Measurements from ENCODE around the gene LRRIQ1.

The LRRIQ1 gene

GRCh38 chr12:84995641-84996040 lies 40.5 kb upstream of the LRRIQ1 start:
- H3K79me2 ChIP-seq (ENCODE audit: insufficient read depth, low read length) = no peaks in the 10 kb centered on the region
- H3K27ac ChIP-seq (ENCODE audit: low read depth, low read length) = no peak overlapping the region
- no peaks in the 10 kb centered on the region for H3F3A ChIP-seq (ENCODE audit: insufficient read depth)
- H3K27me3 ChIP-seq (ENCODE audit: low read length) = no peaks in the 10 kb centered on the region
- H2AFZ ChIP-seq (ENCODE audit: low read depth, low read length, severe bottlenecking) = no peak overlapping the region
- no peak overlapping the region for H3K4me2 ChIP-seq (ENCODE audit: low read depth, low read length, poor library complexity, severe bottlenecking)
- H3K36me3 ChIP-seq (ENCODE audit: low read length) = no peaks in the 10 kb centered on the region
- no peaks in the 10 kb centered on the region for H3K9me3 ChIP-seq (ENCODE audit: insufficient read depth, low read length)
- TF ChIP-seq, protein P1, sequence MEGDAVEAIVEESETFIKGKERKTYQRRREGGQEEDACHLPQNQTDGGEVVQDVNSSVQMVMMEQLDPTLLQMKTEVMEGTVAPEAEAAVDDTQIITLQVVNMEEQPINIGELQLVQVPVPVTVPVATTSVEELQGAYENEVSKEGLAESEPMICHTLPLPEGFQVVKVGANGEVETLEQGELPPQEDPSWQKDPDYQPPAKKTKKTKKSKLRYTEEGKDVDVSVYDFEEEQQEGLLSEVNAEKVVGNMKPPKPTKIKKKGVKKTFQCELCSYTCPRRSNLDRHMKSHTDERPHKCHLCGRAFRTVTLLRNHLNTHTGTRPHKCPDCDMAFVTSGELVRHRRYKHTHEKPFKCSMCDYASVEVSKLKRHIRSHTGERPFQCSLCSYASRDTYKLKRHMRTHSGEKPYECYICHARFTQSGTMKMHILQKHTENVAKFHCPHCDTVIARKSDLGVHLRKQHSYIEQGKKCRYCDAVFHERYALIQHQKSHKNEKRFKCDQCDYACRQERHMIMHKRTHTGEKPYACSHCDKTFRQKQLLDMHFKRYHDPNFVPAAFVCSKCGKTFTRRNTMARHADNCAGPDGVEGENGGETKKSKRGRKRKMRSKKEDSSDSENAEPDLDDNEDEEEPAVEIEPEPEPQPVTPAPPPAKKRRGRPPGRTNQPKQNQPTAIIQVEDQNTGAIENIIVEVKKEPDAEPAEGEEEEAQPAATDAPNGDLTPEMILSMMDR (IDR thresholded peaks at IDR 0.05; ENCODE audit: insufficient read depth, low read length, poor library complexity, severe bottlenecking) = no peak
- TF ChIP-seq EZH2phosphoT487 (conservative IDR thresholded peaks at IDR 0.05; ENCODE audit: low read length) = no peak
- H3K9me2 ChIP-seq (replicated peaks; ENCODE audit: insufficient read depth, low read length) = no peaks in the 10 kb centered on the region
- no peaks in the 10 kb centered on the region for H4K20me1 ChIP-seq (ENCODE audit: low read depth, low read length)
- no peak overlapping the region for H3K4me3 ChIP-seq (ENCODE audit: insufficient read depth, low read length, poor library complexity, severe bottlenecking)
- H3K9ac ChIP-seq (ENCODE audit: low read length) = no peak overlapping the region

GRCh38 chr12:84996759-84997158 lies 39.4 kb upstream of the LRRIQ1 start:
- H2AFZ ChIP-seq (ENCODE audit: low read depth, low read length, severe bottlenecking) = no peak overlapping the region
- no peaks in the 10 kb centered on the region for H4K20me1 ChIP-seq (ENCODE audit: low read depth, low read length)

GRCh38 chr12:84998341-84998740 lies 37.8 kb upstream of the LRRIQ1 start:
- Histone ChIP-seq H3F3A (ENCODE audit: insufficient read depth) (no peaks in the 10 kb centered on the region), H3K27ac (ENCODE audit: low read depth, low read length) (no peak overlapping the region), H3K9me2 (replicated peaks; ENCODE audit: insufficient read depth, low read length) (no peaks in the 10 kb centered on the region), H3K27me3 (ENCODE audit: low read length) (no peaks in the 10 kb centered on the region), H3K9ac (ENCODE audit: low read length) (no peak overlapping the region), H3K4me3 (ENCODE audit: insufficient read depth, low read length, poor library complexity, severe bottlenecking) (no peak overlapping the region), H2AFZ (ENCODE audit: low read depth, low read length, severe bottlenecking) (no peak overlapping the region), H3K79me2 (ENCODE audit: insufficient read depth, low read length) (no peaks in the 10 kb centered on the region), H3K9me3 (ENCODE audit: insufficient read depth, low read length) (no peaks in the 10 kb centered on the region), H4K20me1 (ENCODE audit: low read depth, low read length) (no peaks in the 10 kb centered on the region), H3K4me2 (ENCODE audit: low read depth, low read length, poor library complexity, severe bottlenecking) (no peak overlapping the region), H3K36me3 (ENCODE audit: low read length) (no peaks in the 10 kb centered on the region)
- TF ChIP-seq EZH2phosphoT487 (conservative IDR thresholded peaks at IDR 0.05; ENCODE audit: low read length) = no peak
- TF ChIP-seq, protein P1 (IDR thresholded peaks at IDR 0.05; ENCODE audit: insufficient read depth, low read length, poor library complexity, severe bottlenecking) = no peak

More at GRCh38 chr12:84996759-84997158, 39.4 kb upstream of the LRRIQ1 start:
- Histone ChIP-seq H3F3A (ENCODE audit: insufficient read depth) (no peaks in the 10 kb centered on the region), H3K27me3 (ENCODE audit: low read length) (no peaks in the 10 kb centered on the region), H3K4me3 (ENCODE audit: insufficient read depth, low read length, poor library complexity, severe bottlenecking) (no peak overlapping the region), H3K79me2 (ENCODE audit: insufficient read depth, low read length) (no peaks in the 10 kb centered on the region), H3K9me2 (replicated peaks; ENCODE audit: insufficient read depth, low read length) (no peaks in the 10 kb centered on the region), H3K36me3 (ENCODE audit: low read length) (no peaks in the 10 kb centered on the region), H3K4me2 (ENCODE audit: low read depth, low read length, poor library complexity, severe bottlenecking) (no peak overlapping the region), H3K9me3 (ENCODE audit: insufficient read depth, low read length) (no peaks in the 10 kb centered on the region), H3K27ac (ENCODE audit: low read depth, low read length) (no peak overlapping the region), H3K9ac (ENCODE audit: low read length) (no peak overlapping the region)
- TF ChIP-seq EZH2phosphoT487 (conservative IDR thresholded peaks at IDR 0.05; ENCODE audit: low read length) = no peak
- TF ChIP-seq, protein P1 (IDR thresholded peaks at IDR 0.05; ENCODE audit: insufficient read depth, low read length, poor library complexity, severe bottlenecking) = no peak

All from SU-DHL-6 (cell line).